Activated CD4-positive, alpha-beta memory T cell treated with anti-CD3 and anti-CD28 coated beads for 36 hours (primary cell): ENCODE measurements around the gene CHMP1A. TPM values are rescaled to one million over a fixed set of nuclear protein-coding genes. Genes with fewer than 3 reads are reported as not detected.
A peak's percentile ranks its signal among the peaks of the same experiment; 100 is the strongest.
"Not testable (repeated sequence)": the region's sequence is repeated elsewhere in the genome, so short reads cannot be mapped to it uniquely, and the experiment has no call there.

ENCODE experiments used
- CTCF ChIA-PET: fragments of 350-600 bp; sonication (Branson Sonifier 250); formaldehyde crosslinking; loops from one replicate; lab custom pipeline; 2021; ENCODE audit warnings: antibody characterized with exemption, inconsistent platforms; lab: Charles Lee
- POLR2A ChIA-PET: fragments of 350-600 bp; sonication (Branson Sonifier 250); formaldehyde crosslinking; loops from one replicate; lab custom pipeline; 2021; ENCODE audit warnings: antibody characterized with exemption; lab: Charles Lee
- DNase-seq: peaks from one replicate; pipeline ENCODE4 v3.0.0-alpha.2; 2020
- H3K27ac Mint-ChIP-seq: one replicate; pipeline ENCODE4 v1.8.0; 2021; ENCODE audit warnings: mixed read lengths
- H3K27me3 Mint-ChIP-seq: one replicate; pipeline ENCODE4 v1.8.0; 2021; ENCODE audit warnings: mixed read lengths
- H3K36me3 Mint-ChIP-seq: one replicate; pipeline ENCODE4 v1.8.0; 2021; ENCODE audit warnings: mixed read lengths
- H3K4me1 Mint-ChIP-seq: one replicate; pipeline ENCODE4 v1.8.0; 2021; ENCODE audit warnings: low read depth, mixed read lengths
- H3K4me3 Mint-ChIP-seq: one replicate; pipeline ENCODE4 v1.8.0; 2021; ENCODE audit warnings: mild to moderate bottlenecking, mixed read lengths
- H3K9me3 Mint-ChIP-seq: one replicate; pipeline ENCODE4 v1.8.0; 2021; ENCODE audit warnings: mixed read lengths
- intact Hi-C: fragments of 100-400 bp; cut with micrococcal nuclease; formaldehyde crosslinking; loops from one replicate; pipeline ENCODE4 v1.15.1; 2023
- total RNA-seq, 2 experiments: library from RNA; stranded (reverse); gene quantifications; one replicate each; pipeline ENCODE4 v1.2.3, GENCODE V29; 2021

The CHMP1A gene
- total RNA-seq, 2 experiments from 2014 or later: 74.6 to 76.3 TPM

DNA sequence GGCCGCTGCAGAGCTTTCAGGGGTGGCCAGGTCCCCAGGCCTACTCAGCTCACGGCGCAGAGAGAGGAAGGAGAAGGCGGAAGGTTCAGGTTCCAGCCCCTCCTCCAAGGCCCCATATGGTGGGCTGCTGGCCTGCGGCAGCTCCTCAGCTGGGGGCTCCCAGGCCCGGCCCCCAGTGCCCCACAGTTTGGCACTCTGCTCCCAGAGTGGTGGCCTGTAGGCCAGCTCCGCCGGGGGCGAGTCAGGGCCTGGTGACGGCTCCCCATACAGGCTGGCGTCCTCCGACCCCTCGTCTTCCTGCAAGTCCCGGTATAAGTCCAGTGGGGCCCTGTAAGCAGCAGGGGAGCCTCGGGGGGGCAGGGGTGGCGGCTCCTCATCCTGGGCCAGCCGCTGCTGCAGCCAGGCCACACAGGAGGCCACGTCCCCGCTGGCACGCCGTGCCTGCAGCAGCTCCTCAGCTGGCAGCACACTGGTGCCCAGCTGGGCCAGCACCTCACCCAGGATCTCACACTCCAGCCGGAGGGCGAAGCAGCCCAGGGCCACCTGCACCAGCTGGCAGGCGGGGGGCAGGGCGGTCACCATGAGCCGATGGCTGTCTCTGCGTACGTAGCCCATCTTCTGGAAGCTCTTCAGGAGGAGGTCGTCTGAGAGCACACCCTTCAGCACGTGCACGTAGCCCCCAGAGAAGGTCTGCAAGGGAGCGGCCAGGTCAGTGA, 40.3 kb upstream of the CHMP1A start:
- H3K9me3 Mint-ChIP-seq: no peaks in the 10 kb centered on the region
- H3K4me3 Mint-ChIP-seq: no peak overlapping the region
- no peak for DNase-seq
- ChIA-PET POLR2A (interaction anchor here (0.6 kb wide), 1 partner anchor 995 kb away, joined by 3 read pairs; no protein-coding TSS in a partner anchor), CTCF (interaction anchor here (1.6 to 6.3 kb wide), 3 partner anchors 95 to 164 kb away, joined by 5 to 81 read pairs (median 38); no protein-coding TSS in a partner anchor)
- intact Hi-C loops: no loop called here
- H3K27me3 Mint-ChIP-seq: no peaks in the 10 kb centered on the region
- peaks cover 8% of the 10 kb centered on the region for H3K36me3 Mint-ChIP-seq
- no peak overlapping the region for H3K27ac Mint-ChIP-seq
- H3K4me1 Mint-ChIP-seq: peaks cover 22% of the 10 kb centered on the region

DNA sequence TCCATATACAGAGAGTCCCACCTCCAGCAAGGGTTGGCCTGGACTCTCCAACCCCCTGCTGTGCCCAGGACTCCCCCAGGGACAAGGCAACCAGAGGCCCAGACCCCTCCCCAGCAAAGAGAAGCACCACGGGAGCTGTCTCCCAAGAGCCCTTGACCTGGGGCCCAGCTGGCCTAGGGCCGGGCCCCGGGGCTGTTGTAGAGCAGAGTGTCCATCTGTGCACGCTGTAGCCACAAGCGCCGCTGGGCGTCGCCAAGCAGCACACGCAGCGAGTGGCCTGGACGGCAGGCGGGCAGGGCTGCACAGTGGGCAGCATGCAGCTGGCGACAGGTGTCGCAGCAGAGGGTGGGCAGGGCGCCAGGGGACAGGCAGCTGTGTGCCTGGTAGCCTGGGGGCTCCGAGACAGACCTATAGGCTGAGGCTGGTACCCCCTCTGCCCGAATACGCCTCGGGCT, 39.7 kb upstream of the CHMP1A start:
- no peak for DNase-seq
- H3K27ac Mint-ChIP-seq: no peak overlapping the region
- POLR2A ChIA-PET: no interaction called here

DNA sequence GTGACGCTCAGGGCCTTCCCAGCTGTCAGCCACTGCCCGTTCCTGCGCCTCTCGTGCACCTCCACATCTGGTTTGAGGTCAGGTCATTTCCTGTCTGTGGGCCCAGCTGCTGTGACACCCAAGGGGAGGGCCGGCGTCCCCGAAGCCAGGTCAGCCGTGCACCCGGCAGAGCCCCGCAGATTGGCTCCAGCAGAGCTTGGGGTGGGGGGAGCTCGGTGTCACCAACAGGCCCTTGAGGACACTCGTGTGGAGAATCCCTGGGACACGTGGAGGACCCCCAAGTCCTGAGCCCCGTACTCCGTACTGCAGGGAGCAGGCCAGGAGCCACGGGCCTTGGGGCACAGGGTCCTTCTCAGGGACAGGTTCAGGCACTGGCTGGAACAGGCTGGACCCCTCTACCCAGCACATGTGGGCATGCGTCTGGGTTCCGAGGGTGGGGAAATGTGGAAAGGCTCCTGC, 39.2 kb upstream of the CHMP1A start:
- intact Hi-C loops: no loop called here
- H3K27ac Mint-ChIP-seq: no peak overlapping the region
- ChIA-PET CTCF (interaction anchor here (1.6 kb wide), 1 partner anchor 164 kb away, joined by 5 read pairs; no protein-coding TSS in a partner anchor), POLR2A (no interaction called here)
- H3K9me3 Mint-ChIP-seq: no peaks in the 10 kb centered on the region
- no peaks in the 10 kb centered on the region for H3K27me3 Mint-ChIP-seq
- no peak overlapping the region for H3K4me3 Mint-ChIP-seq
- peaks cover 8% of the 10 kb centered on the region for H3K36me3 Mint-ChIP-seq
- peaks cover 15% of the 10 kb centered on the region for H3K4me1 Mint-ChIP-seq
- DNase-seq: peak; percentile 49

More for the DNA sequence above, 39.7 kb upstream of the CHMP1A start:
- H3K27me3 Mint-ChIP-seq: no peaks in the 10 kb centered on the region
- no peak overlapping the region for H3K4me3 Mint-ChIP-seq
- H3K36me3 Mint-ChIP-seq: peaks cover 8% of the 10 kb centered on the region
- intact Hi-C loops: no loop called here
- H3K9me3 Mint-ChIP-seq: no peaks in the 10 kb centered on the region
- H3K4me1 Mint-ChIP-seq: peaks cover 17% of the 10 kb centered on the region
- CTCF ChIA-PET: interaction anchor here (1.6 to 6.3 kb wide), 2 partner anchors 96 to 163 kb away, joined by 5 to 38 read pairs; no protein-coding TSS in a partner anchor

DNA sequence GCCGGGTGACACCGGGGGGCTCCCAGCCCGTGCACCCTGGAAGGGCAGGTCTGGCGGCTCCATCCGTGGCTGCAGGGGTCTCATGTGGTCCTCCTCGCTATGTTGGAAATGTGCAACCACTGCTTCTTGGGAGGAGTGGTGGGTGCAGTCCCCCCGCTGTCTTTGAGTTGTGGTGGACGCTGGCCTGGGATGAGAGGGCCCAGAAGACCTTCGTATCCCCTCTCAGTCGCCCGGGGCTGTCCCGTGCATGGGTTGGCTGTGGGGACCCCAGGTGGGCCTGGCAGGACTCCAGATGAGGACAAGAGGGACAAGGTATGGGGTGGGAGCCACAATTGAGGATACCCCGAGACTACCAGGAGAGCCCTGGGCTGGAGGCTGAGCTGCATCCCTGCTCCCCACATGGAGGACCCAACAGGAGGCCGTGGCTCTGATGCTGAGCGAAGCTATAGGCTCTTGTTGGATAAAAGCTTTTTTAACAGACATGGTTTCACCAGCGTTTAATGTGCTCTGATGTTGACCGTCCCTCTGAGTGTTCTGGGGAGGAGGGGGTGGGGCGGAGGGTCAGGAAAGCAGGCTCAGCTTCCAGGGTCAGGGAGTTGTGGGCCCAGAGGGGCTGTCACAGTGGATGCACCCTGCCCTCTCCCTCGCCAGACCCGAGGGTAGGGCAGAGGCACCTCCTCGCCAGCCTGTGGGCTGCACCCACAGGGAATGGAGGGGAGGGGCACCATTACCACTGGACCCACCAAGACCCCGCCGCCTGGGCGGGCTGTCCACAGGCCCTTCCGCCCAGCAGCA, 38.6 kb upstream of the CHMP1A start:
- Mint-ChIP-seq H3K36me3 (peaks cover 12% of the 10 kb centered on the region), H3K4me3 (no peak overlapping the region), H3K4me1 (peaks cover 15% of the 10 kb centered on the region), H3K27ac (no peak overlapping the region), H3K9me3 (no peaks in the 10 kb centered on the region), H3K27me3 (no peaks in the 10 kb centered on the region)
- POLR2A ChIA-PET: interaction anchor here (0.6 kb wide), 1 partner anchor 244 kb away, joined by 3 read pairs; no protein-coding TSS in a partner anchor
- DNase-seq: no peak
- CTCF ChIA-PET: interaction anchor here (1.6 kb wide), 1 partner anchor 165 kb away, joined by 5 read pairs; no protein-coding TSS in a partner anchor
- intact Hi-C loops: no loop called here

DNA sequence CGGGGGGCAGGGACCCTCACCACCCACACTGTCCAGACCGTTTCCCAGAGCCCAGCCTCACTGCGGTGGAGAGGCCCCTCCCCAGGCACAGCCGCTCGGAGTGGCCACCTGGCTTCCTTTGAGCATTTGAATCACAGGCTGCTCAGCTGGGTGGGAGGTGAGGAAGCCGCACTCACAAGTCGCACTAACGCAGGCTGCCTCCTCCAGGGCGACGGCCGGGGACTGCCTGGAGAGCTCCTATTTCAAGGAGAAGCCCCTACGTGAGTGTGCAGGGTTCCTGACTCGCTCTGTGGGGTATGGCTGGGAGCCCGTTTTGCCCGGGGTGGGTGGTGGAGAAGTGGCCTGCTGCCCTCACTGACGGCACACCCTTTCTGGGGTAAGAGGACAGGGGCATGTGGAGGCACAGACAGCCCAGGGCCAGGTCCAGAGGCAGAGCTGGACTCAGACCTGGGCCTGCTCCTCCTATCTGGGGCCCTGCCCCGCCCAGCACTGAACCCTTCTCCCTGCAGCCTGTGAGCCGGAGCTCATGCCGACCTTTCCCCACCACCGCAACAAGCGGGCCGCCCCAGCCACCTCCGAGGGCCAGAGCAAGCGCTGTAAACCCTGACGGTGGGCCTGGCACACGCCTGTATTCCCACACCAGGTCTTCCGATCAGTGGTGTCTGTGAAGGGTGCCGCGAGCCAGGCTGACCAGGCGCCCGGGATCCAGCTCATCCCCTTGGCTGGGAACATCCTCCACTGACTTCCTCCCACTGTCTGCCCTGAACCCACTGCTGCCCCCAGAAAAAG, 37.8 kb upstream of the CHMP1A start:
- no peak for DNase-seq
- Mint-ChIP-seq H3K27me3 (no peaks in the 10 kb centered on the region), H3K9me3 (no peaks in the 10 kb centered on the region), H3K36me3 (peaks cover 14% of the 10 kb centered on the region), H3K4me3 (no peak overlapping the region), H3K4me1 (peaks cover 15% of the 10 kb centered on the region), H3K27ac (no peak overlapping the region)
- intact Hi-C loops: no loop called here
- CTCF ChIA-PET: interaction anchor here (1.3 kb wide), 1 partner anchor 11 kb away, joined by 5 read pairs; no protein-coding TSS in a partner anchor
- POLR2A ChIA-PET: no interaction called here

DNA sequence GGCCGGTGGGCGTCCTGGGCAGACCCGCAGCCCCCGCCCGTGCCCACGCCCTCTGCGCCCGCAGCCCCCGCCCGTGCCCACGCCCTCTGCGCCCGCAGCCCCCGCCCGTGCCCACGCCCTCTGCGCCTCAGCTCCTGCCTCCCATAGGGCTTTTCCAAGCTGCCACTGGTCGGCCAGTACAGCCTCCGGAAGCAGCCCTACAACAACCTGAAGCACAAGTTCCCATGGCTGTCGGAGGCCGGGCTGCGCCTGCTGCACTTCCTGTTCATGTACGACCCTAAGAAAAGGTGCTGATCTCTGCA, 37.2 kb upstream of the CHMP1A start:
- H3K27me3 Mint-ChIP-seq, H3K4me3 Mint-ChIP-seq, POLR2A ChIA-PET, H3K27ac Mint-ChIP-seq, H3K9me3 Mint-ChIP-seq, intact Hi-C loops, DNase-seq: not testable (repeated sequence)
- Mint-ChIP-seq H3K36me3 (peaks cover 17% of the 10 kb centered on the region), H3K4me1 (peaks cover 11% of the 10 kb centered on the region)
- CTCF ChIA-PET: interaction anchor here (1.3 kb wide), 1 partner anchor 11 kb away, joined by 5 read pairs; no protein-coding TSS in a partner anchor

DNA sequence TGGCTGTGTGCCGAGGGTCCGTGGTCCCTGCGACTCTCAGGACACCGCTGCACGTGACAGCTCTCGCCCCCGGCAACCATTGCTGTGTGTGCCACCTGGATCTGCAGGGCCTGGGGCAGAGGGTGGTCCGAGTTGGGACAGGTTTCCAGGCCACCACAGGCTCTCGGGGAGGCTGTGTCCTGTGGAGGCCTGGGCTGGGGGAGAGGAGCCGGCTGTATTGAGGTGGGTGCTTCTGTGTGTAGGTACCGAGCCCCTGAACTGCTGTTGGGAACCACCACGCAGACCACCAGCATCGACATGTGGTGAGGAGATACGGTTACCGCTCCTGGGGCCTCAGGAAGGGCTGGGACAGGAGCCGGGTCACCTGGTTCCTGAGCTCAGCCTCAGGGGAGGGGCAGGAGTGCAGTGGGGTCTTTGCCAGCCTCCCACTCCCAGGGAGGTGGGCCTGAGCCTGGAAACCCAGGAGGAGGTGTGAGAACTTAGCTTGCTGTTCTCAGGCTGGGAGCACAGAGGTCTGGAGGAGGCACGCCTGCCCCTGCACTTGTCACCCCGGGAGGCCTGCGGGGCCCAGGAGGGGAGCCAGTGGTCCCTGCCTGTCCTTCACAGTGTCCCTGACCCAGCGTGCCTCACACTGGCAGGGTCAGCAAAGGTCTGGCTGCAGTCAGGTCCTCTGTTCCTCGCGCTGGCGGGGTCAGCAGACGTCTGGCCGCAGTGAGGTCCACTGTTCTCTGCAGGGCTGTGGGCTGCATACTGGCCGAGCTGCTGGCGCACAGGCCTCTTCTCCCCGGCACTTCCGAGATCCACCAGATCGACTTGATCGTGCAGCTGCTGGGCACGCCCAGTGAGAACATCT, 36.6 kb upstream of the CHMP1A start:
- POLR2A ChIA-PET: no interaction called here
- no peaks in the 10 kb centered on the region for H3K27me3 Mint-ChIP-seq

DNA sequence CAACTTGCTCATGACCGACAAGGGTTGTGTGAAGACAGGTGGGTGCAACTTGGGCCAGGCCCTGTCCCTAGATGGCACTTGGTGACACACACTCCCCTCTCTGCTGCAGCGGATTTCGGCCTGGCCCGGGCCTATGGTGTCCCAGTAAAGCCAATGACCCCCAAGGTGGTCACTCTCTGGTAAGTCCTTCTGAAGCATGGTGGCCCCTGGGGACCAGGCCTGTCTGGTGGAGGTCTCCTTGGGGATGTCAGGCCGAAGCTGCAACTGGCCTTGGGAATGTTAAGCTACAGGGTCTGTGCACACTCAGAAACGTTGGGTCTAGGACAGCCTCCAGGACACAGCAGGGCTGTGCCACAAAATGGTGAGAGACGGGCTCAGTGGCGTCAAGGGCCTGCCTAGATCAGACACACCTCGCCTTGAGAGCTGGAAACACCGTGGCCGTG, 35.8 kb upstream of the CHMP1A start:
- CTCF ChIA-PET: no interaction called here

More for the DNA sequence above, 36.6 kb upstream of the CHMP1A start:
- CTCF ChIA-PET: interaction anchor here (1.3 kb wide), 1 partner anchor 12 kb away, joined by 5 read pairs; no protein-coding TSS in a partner anchor
- peaks cover 9% of the 10 kb centered on the region for H3K4me1 Mint-ChIP-seq
- H3K9me3 Mint-ChIP-seq: no peaks in the 10 kb centered on the region
- intact Hi-C loops: no loop called here
- no peak overlapping the region for H3K27ac Mint-ChIP-seq
- H3K36me3 Mint-ChIP-seq: peaks cover 17% of the 10 kb centered on the region
- DNase-seq: no peak
- no peak overlapping the region for H3K4me3 Mint-ChIP-seq

DNA sequence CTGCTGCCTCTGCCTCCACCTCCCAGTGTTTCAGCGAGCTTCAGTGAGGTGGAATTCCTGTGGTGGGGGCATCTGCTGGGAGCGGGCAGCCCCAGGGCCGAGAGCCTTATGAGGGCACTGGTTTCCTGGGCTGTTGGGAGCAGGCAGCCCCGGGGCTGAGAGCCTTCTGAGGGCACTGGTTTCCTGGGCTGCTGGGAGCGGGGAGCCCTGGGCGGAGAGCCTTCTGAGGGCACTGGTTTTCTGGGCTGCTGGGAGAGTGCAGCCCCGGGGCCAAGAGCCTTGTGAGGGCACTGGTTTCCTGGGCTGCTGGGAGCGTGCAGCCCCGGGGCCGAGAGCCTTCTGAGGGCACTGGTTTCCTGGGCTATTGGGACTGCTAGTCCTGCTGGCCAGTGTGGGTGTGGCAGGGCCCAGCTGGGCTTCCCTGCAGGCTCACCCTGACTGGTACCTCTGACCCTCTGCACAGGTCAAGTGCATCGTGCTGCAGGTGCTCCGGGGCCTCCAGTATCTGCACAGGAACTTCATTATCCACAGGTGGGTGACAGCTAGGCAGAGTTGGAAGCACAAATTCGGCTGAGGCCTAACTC, 34.6 kb upstream of the CHMP1A start:
- H3K4me1 Mint-ChIP-seq: peaks cover 18% of the 10 kb centered on the region
- no peak overlapping the region for H3K27ac Mint-ChIP-seq
- H3K36me3 Mint-ChIP-seq: peaks cover 23% of the 10 kb centered on the region
- no peak for DNase-seq
- H3K27me3 Mint-ChIP-seq: no peaks in the 10 kb centered on the region
- ChIA-PET CTCF (no interaction called here), POLR2A (interaction anchor here (0.6 kb wide), 1 partner anchor 34 kb away, joined by 5 read pairs; no protein-coding TSS in a partner anchor)
- intact Hi-C loops: no loop called here
- H3K9me3 Mint-ChIP-seq: no peaks in the 10 kb centered on the region
- H3K4me3 Mint-ChIP-seq: no peak overlapping the region

More for the DNA sequence above, 35.8 kb upstream of the CHMP1A start:
- Mint-ChIP-seq H3K9me3 (no peaks in the 10 kb centered on the region), H3K4me3 (no peak overlapping the region), H3K4me1 (peaks cover 8% of the 10 kb centered on the region), H3K36me3 (peaks cover 17% of the 10 kb centered on the region), H3K27me3 (no peaks in the 10 kb centered on the region), H3K27ac (no peak overlapping the region)
- intact Hi-C loops: no loop called here
- POLR2A ChIA-PET: no interaction called here
- no peak for DNase-seq

DNA sequence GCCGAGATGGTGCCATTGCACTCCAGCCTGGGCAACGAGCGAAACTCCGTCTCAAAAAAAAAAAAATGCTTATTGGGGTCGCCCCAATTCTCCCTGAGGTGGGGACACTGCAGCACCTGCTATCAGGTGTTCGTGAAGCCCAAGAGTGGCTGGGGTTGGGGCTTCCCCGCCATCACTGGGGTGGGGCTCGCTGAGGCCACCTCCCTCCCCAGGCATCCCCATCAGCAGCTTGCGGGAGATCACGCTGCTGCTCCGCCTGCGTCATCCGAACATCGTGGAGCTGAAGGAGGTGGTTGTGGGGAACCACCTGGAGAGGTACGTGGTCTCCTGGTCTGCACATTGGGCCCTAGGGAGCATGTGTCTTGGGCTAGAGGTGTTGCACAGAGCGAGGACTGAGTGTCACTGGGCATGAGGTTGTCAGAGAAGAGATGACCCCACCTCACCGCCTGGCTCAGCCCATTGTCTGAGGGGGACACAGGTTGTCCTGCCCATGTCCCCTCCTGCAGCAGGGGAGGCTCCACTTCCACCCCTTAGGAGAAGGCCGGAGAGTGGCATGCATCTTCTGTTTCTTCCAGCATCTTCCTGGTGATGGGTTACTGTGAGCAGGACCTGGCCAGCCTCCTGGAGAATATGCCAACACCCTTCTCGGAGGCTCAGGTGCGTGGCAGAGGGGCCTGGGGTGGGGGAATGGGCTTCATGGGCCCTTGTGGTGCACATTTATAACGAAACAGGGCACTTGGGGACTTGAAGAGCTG, 33.9 kb upstream of the CHMP1A start:
- DNase-seq: no peak
- intact Hi-C loops: no loop called here
- no peak overlapping the region for H3K4me3 Mint-ChIP-seq
- H3K4me1 Mint-ChIP-seq: peaks cover 17% of the 10 kb centered on the region
- ChIA-PET POLR2A (interaction anchor here (0.6 kb wide), 1 partner anchor 33 kb away, joined by 5 read pairs; no protein-coding TSS in a partner anchor), CTCF (no interaction called here)
- no peaks in the 10 kb centered on the region for H3K9me3 Mint-ChIP-seq
- no peak overlapping the region for H3K27ac Mint-ChIP-seq
- no peaks in the 10 kb centered on the region for H3K27me3 Mint-ChIP-seq
- H3K36me3 Mint-ChIP-seq: peaks cover 23% of the 10 kb centered on the region
